Fibroblast of skin of right biceps (primary cell): ENCODE data around the gene DNAJC5.
"Not testable (repeated sequence)": the region's sequence is repeated elsewhere in the genome, so short reads cannot be mapped to it uniquely, and the experiment has no call there.

Source experiments
- DNase-seq: peaks from one replicate; pipeline ENCODE4 v3.0.0-alpha.2; 2013

Gene DNAJC5

DNA sequence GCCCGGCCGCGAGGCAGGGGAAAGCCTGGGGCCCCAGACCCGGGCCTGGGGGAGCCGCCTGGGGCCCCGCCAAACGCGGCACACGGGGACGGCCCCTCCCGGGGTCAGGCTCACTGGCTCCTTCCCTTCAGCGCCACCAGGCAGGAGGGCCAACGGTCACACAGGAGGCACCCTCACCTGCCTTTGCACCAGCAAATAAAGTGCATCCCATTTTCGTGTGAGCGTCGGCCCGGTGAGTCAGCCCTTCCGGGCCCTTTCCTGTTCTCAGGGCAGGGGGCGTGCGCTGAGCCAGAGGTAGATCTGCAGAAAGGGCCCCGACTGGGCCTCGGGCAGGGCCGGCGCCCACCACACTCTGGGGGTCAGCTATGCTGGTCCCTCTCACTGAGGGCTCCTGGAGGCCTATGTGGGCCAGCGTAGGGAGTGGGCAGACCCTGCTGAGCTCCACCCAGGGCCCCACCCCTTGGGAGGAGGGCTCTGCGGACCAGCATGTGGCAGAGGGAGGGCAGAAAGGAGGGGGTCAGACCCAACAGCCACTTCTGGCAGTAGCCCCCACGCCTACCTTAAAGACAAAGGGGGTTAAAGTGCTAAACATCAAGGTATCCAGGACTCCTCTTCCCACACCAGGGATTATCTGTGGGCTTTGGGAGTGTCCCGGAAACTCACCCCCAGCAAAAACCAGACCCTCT, 62.2 kb downstream of the DNAJC5 start:
- peak; percentile 58 for DNase-seq

DNA sequence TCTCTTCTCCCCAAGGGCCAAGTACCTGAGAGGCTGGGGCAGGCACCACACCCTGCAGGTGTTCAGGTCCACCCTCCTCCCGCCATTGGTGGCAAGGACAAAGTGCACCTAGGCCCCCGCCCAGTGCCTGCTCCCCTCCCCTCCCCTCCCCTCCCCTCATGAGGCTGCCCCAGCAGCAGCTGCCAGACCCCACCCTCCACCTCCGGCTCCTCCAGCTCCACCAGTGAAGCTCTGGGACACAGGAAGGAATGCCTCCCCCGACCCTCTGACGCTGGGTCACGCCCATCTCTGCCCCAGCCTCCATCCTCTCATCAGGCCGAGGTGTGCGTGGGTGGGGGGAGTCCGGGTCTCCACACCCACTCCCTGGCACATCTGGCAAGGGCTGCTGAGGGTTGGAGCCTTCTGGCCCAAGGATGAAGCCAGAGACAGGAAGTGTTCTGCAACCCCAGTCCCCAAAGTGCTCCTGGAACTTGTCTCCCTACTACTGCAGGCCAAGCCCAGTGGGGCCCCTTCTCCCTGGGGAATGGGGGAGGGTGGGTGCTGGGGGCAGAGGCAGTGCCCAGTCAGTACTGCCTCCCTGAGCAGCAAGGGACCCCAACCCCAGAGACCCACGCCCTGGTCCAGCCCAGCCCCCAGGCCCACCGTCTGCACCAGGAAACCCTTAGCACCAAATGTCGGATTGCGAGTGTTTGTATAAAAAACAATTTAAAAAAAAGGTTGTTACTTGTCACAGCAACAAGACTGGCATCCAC, 62.9 kb downstream of the DNAJC5 start:
- no peak for DNase-seq

DNA sequence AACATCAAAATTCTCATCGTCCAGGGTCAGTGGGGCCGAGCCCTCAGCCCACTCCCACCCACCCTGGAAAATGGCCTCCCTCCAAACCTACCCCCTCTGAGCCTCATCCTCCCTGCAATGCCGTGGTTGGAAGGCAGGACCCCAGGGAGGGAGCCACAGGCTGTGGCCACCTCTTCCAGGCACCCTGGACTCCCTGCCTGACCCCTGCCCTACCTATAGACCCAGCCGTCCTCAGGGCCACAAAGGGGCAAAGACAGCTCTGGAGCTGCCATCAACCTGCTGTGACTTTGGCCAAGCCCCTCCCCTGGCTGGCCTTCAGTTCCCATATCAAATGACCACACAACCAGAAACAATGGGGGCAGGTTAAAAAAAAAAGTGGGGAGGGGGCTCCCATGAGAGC, 63.5 kb downstream of the DNAJC5 start:
- DNase-seq: no peak

DNA sequence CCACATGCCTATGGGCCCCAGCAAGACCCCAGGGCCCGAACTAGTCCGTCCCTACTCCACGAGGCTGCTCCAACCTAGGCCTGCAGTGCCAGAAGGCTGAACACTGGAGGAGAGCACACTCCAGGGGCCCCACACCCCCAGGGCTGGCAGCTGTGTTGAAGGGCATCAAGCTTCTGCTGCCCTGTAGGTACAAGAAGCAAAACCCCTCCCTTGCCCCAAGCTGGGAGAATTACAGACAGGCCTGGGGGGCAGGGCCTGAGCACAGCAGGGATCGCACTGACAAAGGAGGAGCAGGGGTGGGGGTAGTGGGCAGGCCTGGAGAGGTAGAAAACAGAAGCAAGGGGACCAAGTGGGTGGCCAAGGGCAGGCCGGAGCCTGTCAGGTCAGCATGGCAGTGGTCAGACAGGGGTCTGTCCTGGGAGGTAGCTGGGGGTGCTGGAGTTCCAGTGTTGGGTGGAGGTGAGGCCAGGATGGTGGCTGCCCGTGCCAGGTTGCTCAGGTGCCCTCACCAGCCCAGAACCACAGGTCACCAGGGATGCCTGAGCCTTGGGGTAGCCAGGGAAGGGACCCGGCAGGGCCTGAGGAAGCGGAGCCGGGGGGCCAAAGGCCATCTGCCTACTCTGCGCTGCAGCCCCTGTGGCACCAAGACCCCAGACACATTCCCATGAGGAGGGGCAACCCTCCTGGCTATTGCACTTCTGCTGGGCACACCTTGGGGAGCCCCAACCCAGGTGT, 64.2 kb downstream of the DNAJC5 start:
- no peak for DNase-seq

DNA sequence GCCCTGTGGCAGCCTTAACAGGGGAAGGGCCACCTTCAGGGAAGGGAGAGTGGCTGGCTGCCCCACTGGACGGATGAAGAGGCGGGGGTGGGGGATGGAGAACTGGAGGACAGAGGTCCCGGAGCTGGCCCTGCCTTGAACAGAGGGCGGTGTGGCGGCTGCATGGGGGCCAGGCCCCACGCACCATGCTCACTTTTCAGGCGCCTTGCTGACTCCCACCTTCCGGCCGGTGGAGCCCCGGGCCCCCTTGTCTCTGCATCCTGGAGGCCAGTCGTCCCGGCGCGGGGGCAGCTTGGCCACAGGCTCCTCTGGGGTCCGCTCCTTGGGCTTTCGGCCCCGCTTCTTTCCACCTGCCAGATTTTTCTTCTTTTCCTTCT, 64.8 kb downstream of the DNAJC5 start:
- DNase-seq: no peak

DNA sequence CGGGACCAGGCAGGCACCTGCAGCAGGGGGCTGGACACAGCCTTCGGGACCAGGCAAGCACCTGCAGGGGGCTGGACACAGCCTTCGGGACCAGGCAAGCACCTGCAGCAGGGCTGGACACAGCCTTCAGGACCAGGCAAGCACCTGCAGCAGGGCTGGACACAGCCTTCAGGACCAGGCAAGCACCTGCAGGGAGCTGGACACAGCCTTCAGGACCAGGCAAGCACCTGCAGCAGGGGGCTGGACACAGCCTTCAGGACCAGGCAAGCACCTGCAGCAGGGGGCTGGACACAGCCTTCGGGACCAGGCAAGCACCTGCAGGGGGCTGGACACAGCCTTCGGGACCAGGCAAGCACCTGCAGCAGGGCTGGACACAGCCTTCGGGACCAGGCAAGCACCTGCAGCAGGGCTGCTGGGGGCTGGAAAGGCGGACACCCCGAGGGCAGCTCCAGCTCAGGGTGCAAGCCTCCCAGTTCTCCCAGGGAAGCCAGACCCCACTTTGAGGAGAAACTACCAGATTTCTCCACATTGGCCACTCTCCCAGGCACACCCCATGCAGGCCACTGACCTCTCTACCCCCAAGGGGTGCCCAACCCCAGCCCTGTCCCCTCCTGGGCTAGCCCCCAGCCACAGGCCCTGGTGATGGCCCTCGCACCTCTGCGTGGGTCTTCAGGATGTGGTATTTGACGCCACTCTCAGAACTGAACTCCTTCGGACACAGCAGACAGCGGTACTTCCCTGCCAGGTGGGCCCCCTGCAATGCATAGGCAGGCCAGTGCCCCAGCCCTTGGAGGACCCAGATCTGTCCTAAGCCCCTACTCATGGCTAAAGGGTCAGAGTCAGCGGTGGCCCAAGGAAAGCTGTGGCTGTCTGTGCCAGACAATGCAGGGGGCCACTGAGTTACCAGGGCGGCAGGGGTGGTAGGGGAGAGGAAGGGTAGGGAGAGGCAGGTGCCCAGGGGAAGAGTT, 66.0 kb downstream of the DNAJC5 start:
- DNase-seq: not testable (repeated sequence)

DNA sequence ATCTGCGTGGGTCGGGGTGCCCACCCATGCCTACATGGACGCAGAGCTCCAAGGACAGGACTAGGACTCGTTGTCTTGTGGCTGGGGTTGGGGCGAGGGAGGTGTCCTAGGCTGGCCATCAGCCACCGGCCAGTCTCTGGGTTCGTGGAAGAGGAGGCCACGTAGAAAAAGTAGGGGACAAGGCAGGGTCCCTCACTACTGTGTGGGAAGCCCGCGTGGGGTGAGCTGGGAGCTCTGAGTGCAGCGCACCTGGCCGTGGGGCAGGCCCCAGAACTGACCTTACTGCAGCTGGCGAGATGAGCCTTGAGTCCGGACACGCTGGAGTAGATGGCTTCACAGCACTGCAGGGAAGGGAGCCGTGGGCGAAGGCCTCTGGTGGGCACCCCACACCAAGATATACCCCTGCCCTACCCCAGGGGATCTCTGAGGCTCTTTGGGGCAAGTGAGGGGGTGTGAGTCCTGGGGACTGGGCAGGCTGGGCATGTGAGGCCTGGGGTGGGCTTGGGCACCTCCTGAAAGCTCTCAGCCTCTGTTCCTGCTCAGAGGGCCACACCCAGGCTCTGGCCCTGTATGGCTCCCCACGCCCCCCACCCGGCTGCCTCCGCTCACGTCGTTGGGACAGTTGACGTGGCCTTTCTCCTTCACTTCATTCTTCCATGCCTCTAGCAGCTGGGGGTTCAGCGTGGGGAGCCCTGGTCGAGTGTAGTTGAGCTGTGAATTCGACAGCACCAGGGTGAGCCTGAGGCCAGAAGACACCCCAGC, 66.9 kb downstream of the DNAJC5 start:
- DNase-seq: no peak

DNA sequence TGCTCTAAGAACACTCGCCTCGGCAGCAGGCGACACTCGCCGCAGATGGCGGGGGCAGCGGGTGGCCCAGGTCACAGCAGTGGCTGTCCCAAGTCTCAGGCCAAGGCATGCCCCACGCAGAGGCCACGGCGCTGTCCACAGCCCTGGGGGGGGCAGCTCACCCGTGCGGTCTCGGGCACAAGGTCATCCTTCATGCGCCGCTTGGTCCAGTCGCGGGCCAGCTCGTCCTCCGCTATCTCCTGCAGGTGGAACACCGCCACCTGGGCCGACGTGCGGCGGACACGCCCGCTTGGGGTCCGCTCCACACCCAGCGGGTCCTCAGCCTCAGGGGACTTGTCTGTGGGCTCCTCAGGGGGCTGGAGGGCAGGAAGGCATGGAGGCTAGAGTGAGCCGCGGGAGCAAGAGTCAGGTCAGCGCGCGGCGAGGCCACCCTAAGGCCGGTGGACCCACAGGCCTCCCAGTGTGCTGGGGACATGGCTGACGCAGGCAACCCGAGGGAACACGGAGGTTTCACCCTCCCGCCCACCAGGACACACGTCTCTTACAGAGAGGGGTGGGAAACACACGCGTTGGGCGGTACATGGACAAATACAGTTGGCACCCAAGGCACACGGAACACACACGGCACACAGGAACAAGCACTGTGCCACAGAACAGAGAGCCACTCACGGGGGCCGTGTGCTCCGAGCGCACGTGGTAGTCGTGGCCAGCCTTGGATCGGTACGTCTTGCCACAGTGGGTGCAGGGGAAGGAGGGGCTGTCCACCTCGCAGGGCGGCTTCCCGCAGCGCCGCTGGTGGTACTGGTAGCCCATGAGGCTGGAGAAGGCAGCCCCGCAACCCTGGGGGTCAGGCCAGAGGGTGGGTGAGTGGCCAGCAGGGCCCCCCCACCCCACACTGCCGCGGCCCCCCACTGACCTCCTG, 67.8 kb downstream of the DNAJC5 start:
- no peak for DNase-seq

DNA sequence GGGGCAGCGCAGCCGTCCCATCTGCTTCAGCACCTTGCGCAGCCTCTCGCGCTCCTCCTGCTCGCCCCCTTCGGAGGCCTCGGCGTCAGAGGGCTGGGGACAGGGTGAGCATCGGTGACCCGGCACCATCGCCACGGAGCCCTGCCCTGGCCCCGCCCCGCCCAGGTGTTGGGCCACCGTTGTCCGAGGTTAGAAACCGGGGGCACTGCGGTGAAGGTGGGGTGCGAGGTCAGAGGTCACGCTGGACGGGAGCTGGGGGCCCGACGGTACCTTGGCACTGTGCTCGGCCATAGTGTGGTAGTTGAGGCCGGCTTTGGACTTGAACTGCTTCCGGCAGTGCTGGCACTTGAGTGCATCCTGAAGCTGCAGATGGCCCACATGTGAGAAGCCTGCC, 68.4 kb downstream of the DNAJC5 start:
- no peak for DNase-seq

DNA sequence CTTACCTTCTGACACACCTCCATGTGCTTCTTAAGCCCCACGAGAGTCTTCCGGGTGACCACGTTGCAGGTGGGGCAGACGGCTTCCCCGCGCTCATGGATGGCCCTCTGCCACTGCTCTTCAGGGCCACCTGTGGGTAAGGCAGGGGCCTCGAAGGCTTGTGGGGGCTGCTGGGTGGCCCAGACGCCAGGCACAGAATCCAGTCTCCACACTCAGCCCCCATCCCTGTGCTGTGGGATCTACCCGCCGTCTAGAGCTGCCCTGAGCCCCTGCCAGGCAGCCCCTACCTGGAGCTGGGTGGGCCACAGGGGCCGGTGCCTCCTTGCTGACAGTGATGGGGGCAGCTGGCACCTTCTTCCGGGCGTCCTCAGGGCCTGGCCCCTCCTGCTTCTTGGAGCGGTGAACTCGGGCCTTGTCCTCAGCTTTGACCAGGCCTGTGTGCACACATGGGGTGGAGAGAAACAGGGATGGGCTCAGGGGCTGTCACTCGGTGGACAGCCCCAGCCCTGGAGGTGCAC, 68.9 kb downstream of the DNAJC5 start:
- no peak for DNase-seq

DNA sequence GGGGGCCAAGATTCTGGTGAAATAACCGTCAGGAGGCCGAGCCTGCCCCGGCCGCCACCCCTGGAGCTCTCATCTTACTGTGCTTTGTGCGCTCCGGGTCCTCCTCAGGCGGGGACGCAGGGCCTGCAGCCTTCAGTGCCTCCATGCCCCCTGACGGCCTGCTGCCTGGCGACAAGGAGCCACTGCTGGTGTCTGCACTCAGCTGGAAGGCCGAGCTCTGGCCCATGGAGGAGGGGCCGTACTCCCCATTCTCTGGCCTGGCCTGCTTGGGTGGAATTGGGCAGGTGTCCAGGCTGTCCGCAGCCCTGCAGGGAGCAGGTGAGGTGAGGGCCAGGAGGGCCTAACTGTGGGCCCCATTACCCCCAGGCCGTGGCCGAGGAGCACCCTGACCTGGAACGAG, 69.5 kb downstream of the DNAJC5 start:
- no peak for DNase-seq

DNA sequence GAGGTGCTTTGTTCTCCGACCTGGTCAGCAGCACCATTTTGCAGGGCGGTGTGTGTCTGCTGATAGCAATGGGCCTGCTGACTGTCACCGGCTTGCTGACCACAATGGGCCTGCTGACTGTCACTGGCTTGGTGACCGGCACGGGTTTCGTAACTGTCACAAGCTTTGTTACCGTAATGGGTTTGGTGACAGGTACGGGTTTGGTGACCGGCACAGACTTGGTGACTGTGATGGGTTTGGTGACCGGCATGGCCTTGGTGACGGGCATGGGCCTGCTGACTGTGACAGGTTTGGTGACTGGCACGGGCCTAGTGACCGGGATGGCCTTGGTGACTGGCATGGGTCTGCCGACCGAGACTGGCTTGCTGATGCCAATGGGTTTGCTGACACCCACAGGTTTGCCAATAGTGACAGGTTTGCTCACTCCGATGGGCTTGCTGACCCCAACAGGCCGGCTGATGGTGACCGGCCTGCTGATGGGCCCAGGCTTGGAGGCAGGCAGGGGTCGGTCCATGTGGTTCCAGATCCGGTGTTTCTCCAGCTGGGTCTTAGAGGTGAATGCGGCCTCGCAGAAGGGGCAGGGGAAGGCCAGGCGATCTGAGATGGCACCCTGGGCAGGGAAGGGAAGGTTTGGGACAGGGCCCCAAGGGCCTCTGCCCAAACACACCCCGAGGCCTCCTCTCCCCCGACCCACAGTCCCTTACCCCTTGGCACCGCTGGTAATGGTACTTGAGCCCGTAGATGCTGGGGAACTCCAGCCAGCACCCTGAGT, 71.4 kb downstream of the DNAJC5 start:
- DNase-seq: no peak

DNA sequence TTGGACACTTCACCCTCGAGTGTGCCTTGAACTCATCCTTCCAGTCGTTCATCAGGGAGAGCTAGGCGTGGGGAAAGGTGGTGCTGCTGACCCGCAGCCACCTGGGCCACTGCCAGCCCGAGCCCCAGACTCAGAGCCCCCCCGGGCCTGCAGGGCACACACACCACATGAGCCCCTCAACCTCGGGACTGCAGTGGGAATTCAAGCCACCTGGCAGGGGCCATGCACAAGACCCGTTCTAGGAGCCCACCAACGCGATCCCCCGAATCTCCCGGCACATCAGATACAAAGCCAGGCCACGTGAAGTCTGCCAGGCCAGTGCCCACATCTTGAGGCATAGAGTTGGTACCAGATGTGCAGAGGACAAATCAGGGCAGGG, 72.0 kb downstream of the DNAJC5 start:
- DNase-seq: no peak

DNA sequence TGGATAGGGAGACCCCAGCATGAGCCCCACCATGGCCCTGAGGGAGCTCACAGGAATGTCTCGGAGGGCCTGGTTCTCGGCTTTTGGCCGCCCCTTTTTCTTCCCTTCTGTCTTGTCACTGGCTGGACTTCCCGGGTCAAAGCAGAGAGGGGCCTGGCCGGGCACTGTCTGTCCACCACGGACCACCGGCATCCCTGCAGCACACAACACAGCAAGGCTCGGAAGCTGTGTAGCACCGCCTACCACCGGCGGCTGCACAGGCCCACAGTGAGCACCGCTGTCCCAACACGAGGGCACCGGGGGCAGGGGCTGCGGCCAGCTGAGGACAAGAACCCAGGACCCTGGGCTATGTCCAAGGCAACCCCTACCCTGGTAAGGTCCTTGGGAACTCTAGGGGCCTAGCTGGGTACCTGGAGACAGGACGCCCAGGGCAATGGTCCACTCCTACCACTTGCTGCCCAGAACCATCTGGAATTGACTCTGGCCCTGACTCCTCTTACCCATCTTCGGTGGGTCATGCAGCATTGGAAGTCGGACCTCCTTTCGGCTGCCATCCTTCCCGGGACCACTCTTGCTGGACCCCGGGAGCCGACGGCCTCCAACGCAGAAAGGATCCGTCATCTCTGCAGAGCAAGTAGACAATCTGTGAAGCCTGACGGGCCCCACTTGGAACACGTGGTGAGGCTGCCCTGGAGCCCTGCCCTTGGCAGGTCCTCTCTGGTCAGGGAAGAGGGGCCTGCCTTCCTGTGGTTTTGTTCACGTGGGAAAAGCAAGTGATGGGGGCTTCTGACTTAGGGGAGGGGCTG, 72.6 kb downstream of the DNAJC5 start:
- no peak for DNase-seq

DNA sequence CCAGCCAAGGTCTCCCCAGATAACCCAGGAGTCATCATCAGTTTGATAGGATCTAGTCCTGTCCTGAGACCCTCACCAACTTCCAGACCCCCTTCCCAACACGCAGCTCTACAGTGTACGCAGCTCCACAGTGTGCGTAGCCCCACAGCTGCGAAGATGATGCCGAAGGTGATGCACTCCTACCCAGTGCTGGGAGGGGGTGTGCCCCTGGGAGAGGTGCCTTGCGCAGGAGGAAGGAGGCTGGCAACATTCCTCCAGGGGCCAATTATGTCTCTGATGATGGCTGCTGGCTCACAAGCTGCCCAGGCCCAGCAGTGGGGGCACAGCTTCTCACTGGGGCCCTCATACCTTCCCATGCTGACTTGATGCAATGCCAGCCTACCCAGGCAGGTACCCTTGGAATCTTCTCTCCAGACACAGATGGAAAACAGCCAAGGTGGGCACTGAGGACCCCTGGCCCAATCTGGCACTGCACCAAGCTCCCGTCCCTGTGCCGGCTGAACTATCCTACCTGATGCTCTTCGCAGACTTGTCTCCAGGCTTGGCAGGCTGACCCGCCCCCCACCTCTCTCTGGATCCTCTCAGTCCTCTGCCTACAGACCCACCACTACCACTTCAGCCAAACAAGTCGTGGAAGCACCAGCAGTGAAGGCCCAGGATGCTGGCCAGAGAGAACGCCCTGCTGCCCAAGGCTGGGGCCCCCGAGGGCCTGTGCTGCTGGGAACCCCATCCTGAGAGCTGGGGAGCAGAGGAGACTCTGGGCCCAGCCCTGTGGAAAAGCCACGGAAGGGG, 73.4 kb downstream of the DNAJC5 start:
- no peak for DNase-seq

DNA sequence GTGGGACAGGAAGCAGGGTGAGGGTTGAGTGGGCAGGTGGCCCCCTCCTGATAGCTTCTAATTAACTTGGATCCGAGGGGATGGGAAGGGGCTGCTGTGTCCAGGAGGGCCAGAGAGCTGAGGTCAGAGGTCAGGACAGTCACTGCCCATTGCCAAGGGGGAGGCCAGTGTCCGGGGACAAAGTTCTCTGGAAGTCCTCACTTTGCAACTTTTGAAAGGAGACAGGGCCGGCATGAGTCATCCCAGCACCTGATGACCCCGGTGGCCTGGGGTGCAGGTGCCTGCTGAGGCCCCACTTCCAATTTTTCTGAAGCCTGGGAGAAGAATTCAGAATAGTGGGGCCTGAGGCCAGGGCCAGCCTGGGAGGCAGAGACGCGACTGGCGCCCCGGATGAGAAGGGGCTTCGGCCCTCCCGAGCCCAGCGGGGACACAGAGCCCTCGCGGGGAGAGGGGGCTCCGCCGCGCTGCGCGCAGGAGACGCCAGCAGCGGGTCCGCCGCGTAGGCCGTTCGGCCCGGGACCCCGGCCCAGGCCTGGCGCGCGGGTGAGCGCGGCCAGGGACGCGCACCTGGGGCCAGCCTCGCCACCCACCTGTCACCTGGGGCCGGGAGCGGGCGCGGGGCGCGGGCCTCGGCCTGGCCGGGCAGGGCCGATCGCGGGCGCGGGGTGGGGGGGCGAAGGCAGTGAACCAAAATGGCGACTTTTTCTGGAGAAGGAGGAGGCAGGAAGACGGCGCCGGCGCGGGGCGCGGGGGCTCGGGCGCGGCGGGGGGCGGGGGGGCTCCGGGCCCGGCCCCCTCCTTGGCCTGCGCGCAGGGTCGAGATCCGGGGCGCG, 74.2 kb downstream of the DNAJC5 start:
- no peak for DNase-seq
